K562 (cell line): ENCODE results near the gene ANAPC2. TPM values are rescaled to one million over a fixed set of nuclear protein-coding genes. Genes with fewer than 3 reads are reported as not detected.

Experiments used
- ATAC-seq: fragments of 200-7000 bp; cut with Tn5 transposase; 3 replicates; pipeline ENCODE4 v1.9.1; 2020; ENCODE audit warnings: moderate library complexity
- BruUV-seq: library from RNA; stranded (reverse); fragments of 400-500 nt; replicated peaks from 2 replicates; lab custom pipeline; 2021; lab: Mats Ljungman, UMichigan
- CTCF ChIA-PET: fragments of 300-600 bp; formaldehyde crosslinking; extraction: SDS; loops from one replicate; lab custom pipeline; 2021; ENCODE audit warnings: low intra/inter-chr PET ratio; lab: Yijun Ruan, JAX
- POLR2A ChIA-PET: fragments of 300-600, 350-650 bp; sonication (Branson Sonifier 250); formaldehyde crosslinking; extraction: SDS; loops from one replicate; lab custom pipeline; 2021; ENCODE audit warnings: antibody characterized with exemption, inconsistent platforms; lab: Yijun Ruan, JAX
- DNase-seq, 4 experiments: peaks; one replicate each; pipeline versions ENCODE4 v3.0.0 to v3.0.0-alpha.2; 2011 to 2018; ENCODE audit warnings: low spot score in 3 of 4, mixed read lengths in 3 of 4; ENCODE audit errors: extremely low read depth in 1 of 4
- FAIRE-seq: peaks from 2 replicates; lab custom pipeline; 2011; peaks lifted over from hg19 to GRCh38; lab: Jason Lieb, UNC
- H2AFZ ChIP-seq: 2 replicates; pipeline ENCODE4 v1.6.0; 2011; ENCODE audit warnings: low read depth, low read length, control low read depth, inconsistent platforms
- H3K27ac ChIP-seq: fragments of 200-600 bp; 3 replicates; pipeline ENCODE4 v1.8.0; 2011; ENCODE audit warnings: low read depth, mild to moderate bottlenecking, control low read depth, inconsistent platforms, low read length, moderate library complexity, mixed read lengths; ENCODE audit errors: extremely low read depth
- H3K27me3 ChIP-seq, 2 experiments: fragments of 300-600 bp in 1 of 2; 2 replicates in 1 of 2; 3 replicates in 1 of 2; pipeline versions ENCODE4 v1.6.0 to v1.8.0; 2011; ENCODE audit warnings: inconsistent platforms in 2 of 2, low read length in 2 of 2, mild to moderate bottlenecking in 1 of 2, mixed read lengths in 1 of 2, moderate library complexity in 1 of 2; ENCODE audit not compliant: control insufficient read depth in 2 of 2, insufficient read depth in 2 of 2
- H3K36me3 ChIP-seq: fragments of 300-600 bp; 3 replicates; pipeline ENCODE4 v1.8.0; 2011; ENCODE audit warnings: mild to moderate bottlenecking, low read length, inconsistent platforms; ENCODE audit not compliant: control insufficient read depth, insufficient read depth
- H3K4me1 ChIP-seq, 2 experiments: fragments of 200-600 bp in 1 of 2; replicated peaks in 1 of 2; 2 replicates in 1 of 2; 3 replicates in 1 of 2; pipeline versions ENCODE4 v1.5.1 to v1.8.0; 2011; ENCODE audit warnings: inconsistent platforms in 2 of 2, low read length in 2 of 2, mild to moderate bottlenecking in 1 of 2, mixed read lengths in 1 of 2, moderate library complexity in 1 of 2; ENCODE audit not compliant: control insufficient read depth in 2 of 2, insufficient read depth in 2 of 2
- H3K4me2 ChIP-seq: 2 replicates; pipeline ENCODE4 v1.6.1; 2011; ENCODE audit warnings: low read length, control low read depth, inconsistent platforms, mixed read lengths; ENCODE audit not compliant: insufficient read depth
- H3K4me3 ChIP-seq: fragments of 200-600 bp; sonication (generic), shearing (Covaris generic); 2 replicates; pipeline ENCODE4 v1.5.1; 2016; ENCODE audit warnings: control low read depth, inconsistent platforms
- H3K79me2 ChIP-seq: fragments of 200-600 bp; 3 replicates; pipeline ENCODE4 v1.8.0; 2011; ENCODE audit warnings: low read length, inconsistent platforms; ENCODE audit not compliant: control insufficient read depth, insufficient read depth
- H3K9ac ChIP-seq, 2 experiments: 2 replicates each; pipeline versions ENCODE4 v1.6.0 to v1.6.1; 2011; ENCODE audit warnings: low read depth in 2 of 2, low read length in 2 of 2, control low read depth in 1 of 2, inconsistent platforms in 1 of 2, mild to moderate bottlenecking in 1 of 2, mixed read lengths in 1 of 2; ENCODE audit not compliant: insufficient read depth in 1 of 2
- H3K9me1 ChIP-seq: one replicate; pipeline ENCODE4 v1.6.0; 2011; ENCODE audit warnings: inconsistent platforms, mild to moderate bottlenecking, low read length, moderate library complexity; ENCODE audit not compliant: control insufficient read depth, insufficient read depth
- H3K9me3 ChIP-seq: replicated peaks from 2 replicates; pipeline ENCODE4 v1.5.1; 2011; ENCODE audit warnings: low read depth, low read length, inconsistent platforms; ENCODE audit not compliant: control insufficient read depth, insufficient read depth
- H4K20me1 ChIP-seq: replicated peaks from 2 replicates; pipeline ENCODE4 v1.6.1; 2011; ENCODE audit warnings: low read length, inconsistent platforms, mixed read lengths; ENCODE audit not compliant: control insufficient read depth, insufficient read depth
- HMG20A ChIP-seq: fragments of 450-650 bp; formaldehyde crosslinking; conservative IDR thresholded peaks from 2 replicates; pipeline ENCODE4 v1.4.0; 2020; ENCODE audit warnings: mild to moderate bottlenecking, mixed read lengths
- LARP7 ChIP-seq: fragments of 450-650 bp; IDR thresholded peaks from 2 replicates; pipeline ENCODE4 v1.6.1; 2016
- MAFG ChIP-seq: fragments of 450-650 bp; conservative IDR thresholded peaks from 2 replicates; pipeline ENCODE4 v1.6.1; 2016; ENCODE audit warnings: missing genetic modification characterization, missing compliant biosample characterization
- POLR2A ChIP-seq: fragments of 450-650 bp; conservative IDR thresholded peaks from 2 replicates; pipeline ENCODE4 v1.6.1; 2016
- POLR2G ChIP-seq: fragments of 200-400 bp; formaldehyde crosslinking; IDR thresholded peaks from 2 replicates; pipeline ENCODE4 v1.6.1; 2017; ENCODE audit warnings: low read depth, mild to moderate bottlenecking, antibody characterized with exemption, low read length, moderate library complexity
- PREB ChIP-seq: sonication (generic); formaldehyde crosslinking; IDR thresholded peaks from 2 replicates; pipeline ENCODE4 v1.8.1; 2023; ENCODE audit warnings: mild to moderate bottlenecking, missing genetic modification reagents
- RAD21 ChIP-seq, 2 experiments: fragments of 250-450 bp in 1 of 2; fragments of 450-650 bp in 1 of 2; sonication (Bioruptor Pico) in 1 of 2; formaldehyde crosslinking in 1 of 2; IDR thresholded peaks in 1 of 2; conservative IDR thresholded peaks in 1 of 2; 2 replicates each; pipeline versions ENCODE4 v1.4.0 to v1.8.0; 2020 to 2022; ENCODE audit warnings: mild to moderate bottlenecking in 2 of 2, moderate library complexity in 1 of 2
- RREB1 ChIP-seq: fragments of 250-450 bp; sonication (Bioruptor Pico); IDR thresholded peaks from 2 replicates; pipeline ENCODE4 v1.4.0; 2020
- TOE1 ChIP-seq, 2 experiments: fragments of 450-650 bp in 1 of 2; sonication (generic) in 1 of 2; formaldehyde crosslinking in 1 of 2; IDR thresholded peaks; 2 replicates each; pipeline versions ENCODE4 v1.7.1 to v1.8.0; 2016 to 2022; ENCODE audit warnings: borderline replicate concordance in 2 of 2, mild to moderate bottlenecking in 2 of 2, antibody characterized with exemption in 1 of 2, inconsistent platforms in 1 of 2, low read depth in 1 of 2, missing genetic modification reagents in 1 of 2, moderate library complexity in 1 of 2
- WGBS: fragments of 100-300 bp; shearing (Covaris generic); methylation state at CpG from one replicate; pipeline ENCODE4 v1.1.6; 2016; ENCODE audit warnings: low coverage, mixed read lengths; ENCODE audit not compliant: insufficient coverage; ENCODE audit errors: missing lambda C conversion rate; 5-methylcytosine and 5-hydroxymethylcytosine counted together
- in situ Hi-C: fragments of 300-500 bp; cut with MboI; formaldehyde crosslinking; loops from 4 replicates; pipeline ENCODE4 v1.15.0; 2018; ENCODE audit warnings: inconsistent platforms, mixed read lengths
- intact Hi-C: fragments of 100-400 bp; cut with micrococcal nuclease; formaldehyde crosslinking; loops from 2 replicates; pipeline ENCODE4 v1.14.2; 2022
- polyA plus RNA-seq, 8 experiments: library from polyadenylated mRNA; depleted of rRNA in 4 of 8; stranded (reverse) in 5 of 8; unstranded in 3 of 8; fragments of >200 nt; fragmentation: Nextera tagmentation in 2 of 8; fragmentation: Illumina TruSeq in 1 of 8; extraction: Ambion mirVana in 2 of 8; extraction: Trizol in 1 of 8; gene quantifications; 2 replicates each; pipeline versions ENCODE4 v1.2.1 to v1.2.3, GENCODE V29; 2011 to 2014; ENCODE audit warnings: inconsistent platforms in 1 of 8, missing spikeins in 1 of 8
- total RNA-seq, 7 experiments: library from RNA; depleted of rRNA in 6 of 7; stranded (reverse); fragments of >200 nt in 6 of 7; fragmentation: Illumina TruSeq in 2 of 7; extraction: Trizol in 2 of 7; gene quantifications; 2 replicates each; pipeline versions ENCODE4 v1.2.1 to v1.2.3, GENCODE V29; 2011 to 2021; ENCODE audit warnings: low replicate concordance in 1 of 7
- TF ChIP-seq, protein P1 (sequence below): sonication (generic); formaldehyde crosslinking; IDR thresholded peaks from 2 replicates; pipeline ENCODE4 v1.8.1; 2023; ENCODE audit warnings: mild to moderate bottlenecking, missing genetic modification reagents
- TF ChIP-seq, protein P2 (sequence below): sonication (generic); formaldehyde crosslinking; IDR thresholded peaks from 2 replicates; pipeline ENCODE4 v1.9.0; 2022; ENCODE audit warnings: mild to moderate bottlenecking, missing genetic modification reagents

The ANAPC2 gene
- total and polyA plus RNA-seq, 9 of the 15 experiments (the other 6 are each of a cell fraction or from before 2014, with no cell fraction given) = 0.11 to 56.5 (median 17.1) TPM; not detected in 1

- 65% methylated on average over 23 of the region's 33 CpGs for WGBS
- Histone ChIP-seq H3K79me2 (no peaks in the 10 kb centered on the region), H3K36me3 (peaks cover 21% of the 10 kb centered on the region; the same call in 1 of the 3 replicates), H4K20me1 (0 out of 2 replicates have a peak, but pooled peaks cover 5% of the 10 kb centered on the region), H3K9me1 (no peaks in the 10 kb centered on the region), H3K27ac (no peak overlapping the region), H3K27me3 (peaks cover 0 to 7% of the 10 kb centered on the region in 2 experiments; a peak in 2 of 5 replicates), H3K9me3 (no peaks in the 10 kb centered on the region), H2AFZ (no peak overlapping the region), H3K4me1 (peaks cover 3 to 84% of the 10 kb centered on the region in 2 experiments; a peak in 3 of 5 replicates), H3K4me3 (no peak overlapping the region), H3K9ac (peak overlapping the region in 1 of 2 experiments; percentile 64; a peak in 2 of 4 replicates), H3K4me2 (no peak overlapping the region)
- intact Hi-C loops (no loop called here), in situ Hi-C loops (no loop called here)
- DNase-seq (peak in 1 of 4 experiments; percentile 28), FAIRE-seq (no peak), ATAC-seq (no peak; the same call in 1 of the 3 replicates)
- BruUV-seq = no TSS peak
- ChIA-PET CTCF (no interaction called here), POLR2A (interaction anchor here (0.6 to 1.8 kb wide), 3 partner anchors 18 to 84 kb away, joined by 3 to 7 read pairs (median 5); no protein-coding TSS in a partner anchor)
- TF ChIP-seq, protein P1, sequence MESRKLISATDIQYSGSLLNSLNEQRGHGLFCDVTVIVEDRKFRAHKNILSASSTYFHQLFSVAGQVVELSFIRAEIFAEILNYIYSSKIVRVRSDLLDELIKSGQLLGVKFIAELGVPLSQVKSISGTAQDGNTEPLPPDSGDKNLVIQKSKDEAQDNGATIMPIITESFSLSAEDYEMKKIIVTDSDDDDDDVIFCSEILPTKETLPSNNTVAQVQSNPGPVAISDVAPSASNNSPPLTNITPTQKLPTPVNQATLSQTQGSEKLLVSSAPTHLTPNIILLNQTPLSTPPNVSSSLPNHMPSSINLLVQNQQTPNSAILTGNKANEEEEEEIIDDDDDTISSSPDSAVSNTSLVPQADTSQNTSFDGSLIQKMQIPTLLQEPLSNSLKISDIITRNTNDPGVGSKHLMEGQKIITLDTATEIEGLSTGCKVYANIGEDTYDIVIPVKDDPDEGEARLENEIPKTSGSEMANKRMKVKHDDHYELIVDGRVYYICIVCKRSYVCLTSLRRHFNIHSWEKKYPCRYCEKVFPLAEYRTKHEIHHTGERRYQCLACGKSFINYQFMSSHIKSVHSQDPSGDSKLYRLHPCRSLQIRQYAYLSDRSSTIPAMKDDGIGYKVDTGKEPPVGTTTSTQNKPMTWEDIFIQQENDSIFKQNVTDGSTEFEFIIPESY = peak; percentile 67
- TF ChIP-seq HMG20A (CRISPR knock-in tag) (no peak), LARP7 (no peak), RAD21 (CRISPR knock-in tag; conservative IDR thresholded peaks at IDR 0.05 in 1 of 2, IDR thresholded peaks at IDR 0.05 in 1 of 2) (peak in 1 of 2 experiments; percentile 18; a peak in 1 of 4 replicates), MAFG (no peak), POLR2A (peak; percentile 45; the same call in 1 of the 2 replicates), RREB1 (CRISPR knock-in tag) (no peak), POLR2G (peak; percentile 78), TOE1 (IDR thresholded peaks at IDR 0.05; ENCODE audit: borderline replicate concordance) (no peak), TOE1 (CRISPR knock-in tag; IDR thresholded peaks at IDR 0.05; ENCODE audit: borderline replicate concordance, low read depth) (no peak), PREB (CRISPR knock-in tag) (no peak)
- TF ChIP-seq, protein P2, sequence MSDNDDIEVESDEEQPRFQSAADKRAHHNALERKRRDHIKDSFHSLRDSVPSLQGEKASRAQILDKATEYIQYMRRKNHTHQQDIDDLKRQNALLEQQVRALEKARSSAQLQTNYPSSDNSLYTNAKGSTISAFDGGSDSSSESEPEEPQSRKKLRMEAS = 0 out of 2 replicates have a peak, but pooled peaks have one; percentile 31
These were observed 12.9 kb downstream of the ANAPC2 start for GRCh38 chr9:137175345-137175961.
